ENCODE data around the gene TUBD1. TPM values are rescaled to one million over a fixed set of nuclear protein-coding genes. Genes with fewer than 3 reads are reported as not detected.

The TUBD1 gene
- total and polyA plus RNA-seq, 4 donors: 2.1 to 12.7 (median 6.0) TPM

DNA sequence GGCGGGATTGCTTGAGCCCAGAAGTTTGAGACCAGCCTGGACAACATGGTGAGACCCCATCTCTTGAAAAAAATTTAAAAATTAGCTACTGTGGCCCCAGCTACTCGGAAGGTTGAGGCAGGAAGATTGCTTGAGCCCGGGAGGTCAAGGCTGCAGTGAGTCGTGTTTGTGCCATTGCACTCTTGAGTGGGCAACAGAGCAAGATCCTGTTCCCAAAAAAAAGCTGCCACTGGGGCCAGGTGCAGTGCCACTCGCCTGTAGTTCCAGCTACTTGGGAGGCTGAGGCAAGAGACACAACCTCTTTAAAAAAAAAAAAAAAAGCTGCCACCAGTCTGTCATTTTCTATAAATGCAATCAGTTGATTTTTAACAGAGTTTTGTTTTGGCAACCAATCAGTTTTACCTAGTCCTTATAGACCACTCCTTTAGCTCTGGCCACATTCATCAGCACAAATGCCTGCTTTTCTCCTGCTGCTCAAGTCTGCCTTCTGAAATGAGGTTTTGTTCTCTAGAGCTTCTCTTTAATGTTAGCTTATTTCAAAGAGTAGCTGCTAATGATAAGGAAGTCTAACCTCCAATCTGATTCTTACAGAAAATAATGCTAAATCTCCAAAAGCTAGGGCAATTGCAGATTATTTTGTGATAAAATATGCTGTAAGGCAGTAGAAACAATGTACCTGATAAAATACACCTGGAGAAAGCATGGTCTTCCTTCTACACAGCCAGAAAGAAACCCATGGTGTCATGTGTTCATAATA, 64.8 kb downstream of the TUBD1 start:
- peak overlapping the region in 1 of 3 donors; percentile 17 for H3K4me3 ChIP-seq (ENCODE audit: low read depth in 1 of 3, low read length in 3 of 3)
- no peak for DNase-seq (ENCODE audit: low spot score)
- TF ChIP-seq YY1 (IDR thresholded peaks at IDR 0.05) (no peak), RAD21 (IDR thresholded peaks at IDR 0.05) (no peak)
- peak overlapping the region in 1 of 2 donors; percentile 36 for H3K9ac ChIP-seq (ENCODE audit: low read depth in 1 of 2, low read length in 2 of 2)
- H3K27me3 ChIP-seq (ENCODE audit: control insufficient read depth in 4 of 4, insufficient read depth in 4 of 4, low read length in 3 of 4): no peaks in the 10 kb centered on the region
- H3K4me1 ChIP-seq (ENCODE audit: control insufficient read depth in 4 of 4, insufficient read depth in 4 of 4, low read length in 3 of 4): peaks cover 0 to 15% (median 11%) of the 10 kb centered on the region in 4 donors
- H3K27ac ChIP-seq (ENCODE audit: low read depth in 1 of 2, low read length in 2 of 2): peak overlapping the region; percentile 53 to 82
- 78% methylated on average over 5 of the region's 5 CpGs for WGBS
- H3K36me3 ChIP-seq (ENCODE audit: control insufficient read depth in 4 of 4, insufficient read depth in 3 of 4, low read depth in 1 of 4, low read length in 3 of 4): no peaks in the 10 kb centered on the region
- no peaks in the 10 kb centered on the region for H3K9me3 ChIP-seq (ENCODE audit: control insufficient read depth in 4 of 4, low read length in 3 of 4)

GRCh38 chr17:59826706-59827453, 65.9 kb downstream of the TUBD1 start:
- Histone ChIP-seq H3K27ac (ENCODE audit: low read depth in 1 of 2, low read length in 2 of 2) (no peak overlapping the region), H3K36me3 (ENCODE audit: control insufficient read depth in 4 of 4, insufficient read depth in 3 of 4, low read depth in 1 of 4, low read length in 3 of 4) (peaks cover 0 to 3% (median 1%) of the 10 kb centered on the region in 4 donors), H3K27me3 (ENCODE audit: control insufficient read depth in 4 of 4, insufficient read depth in 4 of 4, low read length in 3 of 4) (no peaks in the 10 kb centered on the region), H3K9me3 (ENCODE audit: control insufficient read depth in 4 of 4, low read length in 3 of 4) (no peaks in the 10 kb centered on the region), H3K4me1 (ENCODE audit: control insufficient read depth in 4 of 4, insufficient read depth in 4 of 4, low read length in 3 of 4) (peaks cover 0 to 15% (median 11%) of the 10 kb centered on the region in 4 donors), H3K4me3 (ENCODE audit: low read depth in 1 of 3, low read length in 3 of 3) (no peak overlapping the region), H3K9ac (ENCODE audit: low read depth in 1 of 2, low read length in 2 of 2) (no peak overlapping the region)
- WGBS: 90% methylated on average over 4 of the region's 4 CpGs
- DNase-seq (ENCODE audit: low spot score): no peak
- TF ChIP-seq SP1 (IDR thresholded peaks at IDR 0.05) (no peak), YY1 (IDR thresholded peaks at IDR 0.05) (no peak), JUND (IDR thresholded peaks at IDR 0.05) (no peak), TAF1 (conservative IDR thresholded peaks at IDR 0.05) (no peak), NR2F2 (IDR thresholded peaks at IDR 0.05) (no peak), GABPA (IDR thresholded peaks at IDR 0.05 in 1 of 2, conservative IDR thresholded peaks at IDR 0.05 in 1 of 2) (no peak), RXRA (IDR thresholded peaks at IDR 0.05) (no peak), ZBTB33 (IDR thresholded peaks at IDR 0.05) (no peak), HNF4A (conservative IDR thresholded peaks at IDR 0.05) (no peak), REST (IDR thresholded peaks at IDR 0.05) (no peak), HNF4G (IDR thresholded peaks at IDR 0.05) (no peak), CTCF (IDR thresholded peaks at IDR 0.05; ENCODE audit: low read depth, low read length, missing input control) (no peak), RAD21 (IDR thresholded peaks at IDR 0.05) (no peak), ATF3 (IDR thresholded peaks at IDR 0.05) (no peak), FOXA2 (IDR thresholded peaks at IDR 0.05) (no peak), EGR1 (IDR thresholded peaks at IDR 0.05; ENCODE audit: low read depth in 2 of 2) (no peak)
- TF ChIP-seq, protein P1, sequence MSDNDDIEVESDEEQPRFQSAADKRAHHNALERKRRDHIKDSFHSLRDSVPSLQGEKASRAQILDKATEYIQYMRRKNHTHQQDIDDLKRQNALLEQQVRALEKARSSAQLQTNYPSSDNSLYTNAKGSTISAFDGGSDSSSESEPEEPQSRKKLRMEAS (IDR thresholded peaks at IDR 0.05): no peak

Data from liver (tissue), 9 donors.